ENCODE results near the gene SLC17A8. TPM values are rescaled to one million over a fixed set of nuclear protein-coding genes. Genes with fewer than 3 reads are reported as not detected.

The SLC17A8 gene
- polyA plus RNA-seq, 3 donors: not detected

- Mint-ChIP-seq H3K27me3 (ENCODE audit: low read depth in 3 of 3) (peaks cover 0 to 2% (median 2%) of the 10 kb centered on the region in 3 donors), H3K27ac (no peak overlapping the region), H3K4me3 (no peak overlapping the region), H3K9me3 (peaks cover 0 to 7% (median 4%) of the 10 kb centered on the region in 7 donors), H3K36me3 (no peaks in the 10 kb centered on the region), H3K4me1 (no peaks in the 10 kb centered on the region)
- Histone ChIP-seq H3K4me3 (replicated peaks in 1 of 3; ENCODE audit: low read depth in 2 of 3, low read length in 3 of 3) (no peak overlapping the region), H2AFZ (ENCODE audit: insufficient read depth, low read depth, low read length, poor library complexity, severe bottlenecking) (no peak overlapping the region), H3K9me3 (replicated peaks in 1 of 2; ENCODE audit: control insufficient read depth in 1 of 2, insufficient read depth in 1 of 2, low read length in 2 of 2) (no peaks in the 10 kb centered on the region), H3K36me3 (replicated peaks in 1 of 2; ENCODE audit: control insufficient read depth in 1 of 2, insufficient read depth in 2 of 2, low read length in 2 of 2) (no peaks in the 10 kb centered on the region), H3K79me2 (ENCODE audit: insufficient read depth, low read length) (no peaks in the 10 kb centered on the region), H3K27me3 (ENCODE audit: control insufficient read depth in 2 of 2, insufficient read depth in 2 of 2, low read length in 2 of 2) (no peaks in the 10 kb centered on the region), H3K4me1 (ENCODE audit: control insufficient read depth in 1 of 2, insufficient read depth in 2 of 2, low read length in 2 of 2) (no peaks in the 10 kb centered on the region), H4K20me1 (ENCODE audit: insufficient read depth, low read length) (no peaks in the 10 kb centered on the region), H3K4me2 (replicated peaks; ENCODE audit: extremely low read depth, low read length, poor library complexity, severe bottlenecking) (no peak overlapping the region), H3K27ac (ENCODE audit: low read depth in 1 of 2, low read length in 2 of 2) (no peak overlapping the region), H3K9ac (ENCODE audit: insufficient read depth, low read length, poor library complexity, severe bottlenecking) (no peak overlapping the region)
- DNase-seq: no peak
- intact Hi-C loops (cut with micrococcal nuclease): no loop called here
- TF ChIP-seq, protein P1, sequence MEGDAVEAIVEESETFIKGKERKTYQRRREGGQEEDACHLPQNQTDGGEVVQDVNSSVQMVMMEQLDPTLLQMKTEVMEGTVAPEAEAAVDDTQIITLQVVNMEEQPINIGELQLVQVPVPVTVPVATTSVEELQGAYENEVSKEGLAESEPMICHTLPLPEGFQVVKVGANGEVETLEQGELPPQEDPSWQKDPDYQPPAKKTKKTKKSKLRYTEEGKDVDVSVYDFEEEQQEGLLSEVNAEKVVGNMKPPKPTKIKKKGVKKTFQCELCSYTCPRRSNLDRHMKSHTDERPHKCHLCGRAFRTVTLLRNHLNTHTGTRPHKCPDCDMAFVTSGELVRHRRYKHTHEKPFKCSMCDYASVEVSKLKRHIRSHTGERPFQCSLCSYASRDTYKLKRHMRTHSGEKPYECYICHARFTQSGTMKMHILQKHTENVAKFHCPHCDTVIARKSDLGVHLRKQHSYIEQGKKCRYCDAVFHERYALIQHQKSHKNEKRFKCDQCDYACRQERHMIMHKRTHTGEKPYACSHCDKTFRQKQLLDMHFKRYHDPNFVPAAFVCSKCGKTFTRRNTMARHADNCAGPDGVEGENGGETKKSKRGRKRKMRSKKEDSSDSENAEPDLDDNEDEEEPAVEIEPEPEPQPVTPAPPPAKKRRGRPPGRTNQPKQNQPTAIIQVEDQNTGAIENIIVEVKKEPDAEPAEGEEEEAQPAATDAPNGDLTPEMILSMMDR (IDR thresholded peaks at IDR 0.05): no peak
These were observed 65.8 kb downstream of the SLC17A8 start for GRCh38 chr12:100422646-100423045.

GRCh38 chr12:100426145-100426544 is 69.3 kb downstream of the SLC17A8 start:
- no peaks in the 10 kb centered on the region for H3K27me3 ChIP-seq (ENCODE audit: control insufficient read depth in 2 of 2, insufficient read depth in 2 of 2, low read length in 2 of 2)
- TF ChIP-seq, protein P1 (IDR thresholded peaks at IDR 0.05): no peak
- H2AFZ ChIP-seq (ENCODE audit: insufficient read depth, low read depth, low read length, poor library complexity, severe bottlenecking): no peak overlapping the region
- no peak overlapping the region for H3K4me3 Mint-ChIP-seq
- no peaks in the 10 kb centered on the region for H3K36me3 ChIP-seq (replicated peaks in 1 of 2; ENCODE audit: control insufficient read depth in 1 of 2, insufficient read depth in 2 of 2, low read length in 2 of 2)
- no peaks in the 10 kb centered on the region for H4K20me1 ChIP-seq (ENCODE audit: insufficient read depth, low read length)
- intact Hi-C loops (cut with micrococcal nuclease): no loop called here
- H3K9me3 Mint-ChIP-seq: peaks cover 3 to 13% (median 9%) of the 10 kb centered on the region in 7 donors
- no peak overlapping the region for H3K4me2 ChIP-seq (replicated peaks; ENCODE audit: extremely low read depth, low read length, poor library complexity, severe bottlenecking)
- H3K9ac ChIP-seq (ENCODE audit: insufficient read depth, low read length, poor library complexity, severe bottlenecking): no peak overlapping the region
- no peaks in the 10 kb centered on the region for H3K36me3 Mint-ChIP-seq
- H3K27me3 Mint-ChIP-seq (ENCODE audit: low read depth in 3 of 3): peaks cover 0 to 2% (median 1%) of the 10 kb centered on the region in 3 donors
- peaks cover 0 to 3% of the 10 kb centered on the region in 2 donors for H3K9me3 ChIP-seq (replicated peaks in 1 of 2; ENCODE audit: control insufficient read depth in 1 of 2, insufficient read depth in 1 of 2, low read length in 2 of 2)
- no peaks in the 10 kb centered on the region for H3K4me1 ChIP-seq (ENCODE audit: control insufficient read depth in 1 of 2, insufficient read depth in 2 of 2, low read length in 2 of 2)
- H3K4me1 Mint-ChIP-seq: no peaks in the 10 kb centered on the region
- H3K27ac ChIP-seq (ENCODE audit: low read depth in 1 of 2, low read length in 2 of 2): no peak overlapping the region
- WGBS (ENCODE audit: insufficient coverage): no CpG with 5 or more reads among the region's 1 CpG
- no peak for DNase-seq
- H3K27ac Mint-ChIP-seq: no peak overlapping the region
- no peaks in the 10 kb centered on the region for H3K79me2 ChIP-seq (ENCODE audit: insufficient read depth, low read length)
- no peak overlapping the region for H3K4me3 ChIP-seq (replicated peaks in 1 of 3; ENCODE audit: low read depth in 2 of 3, low read length in 3 of 3)

Measured in CD14-positive monocyte (primary cell).